Measurements from ENCODE around the gene MAN1C1.

The MAN1C1 gene

DNA sequence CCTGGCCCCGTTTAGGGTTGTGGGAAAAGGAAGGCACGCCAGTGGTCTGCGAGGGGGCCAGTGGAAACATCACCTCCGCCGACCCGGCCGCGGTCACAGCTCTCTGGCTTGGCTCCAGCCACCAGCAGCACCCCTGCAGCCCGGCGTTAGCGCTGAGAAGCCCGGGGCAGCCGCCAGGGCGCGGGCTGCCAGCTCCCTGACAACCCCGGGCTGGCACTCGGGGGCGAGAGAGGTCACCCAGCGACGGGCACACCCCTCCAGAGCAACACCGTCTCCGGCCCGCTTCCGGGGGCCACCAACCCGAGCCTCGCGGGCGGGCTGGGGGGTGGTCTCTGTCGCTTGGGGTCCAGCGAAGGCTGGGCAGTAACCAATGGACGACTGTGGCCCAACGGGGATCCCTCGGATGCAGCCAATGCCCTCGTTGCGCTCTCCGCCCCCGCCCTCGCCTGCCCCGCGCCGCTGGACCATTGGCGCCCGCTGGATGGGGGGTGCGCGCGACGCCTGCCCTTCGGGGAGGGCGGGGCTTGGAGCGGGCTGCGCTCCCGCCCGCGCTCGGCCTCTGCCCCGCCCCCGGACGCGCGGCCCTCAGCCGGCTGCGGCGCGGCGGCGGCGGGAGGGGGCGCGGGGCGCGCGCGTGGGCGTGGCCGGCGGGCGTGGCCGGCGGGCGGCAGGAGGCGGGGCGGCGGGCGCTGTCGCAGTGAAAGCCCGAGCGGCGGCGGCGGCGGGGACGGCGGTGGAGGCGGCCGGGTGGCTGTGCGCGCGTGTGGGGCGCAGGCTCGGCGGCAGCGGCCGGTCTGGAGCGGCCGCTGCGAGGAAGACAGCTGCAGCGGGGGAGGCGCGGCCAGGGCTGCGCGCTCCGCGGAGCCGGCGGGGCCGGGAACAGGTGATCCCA, at the start of gene MAN1C1:
Gene MAN1C1, plus strand, starts transcription at position 697 of the 892 bp plus-strand sequence. CDS start 1,007 bp downstream, outside the sequence.
- peak; percentile 72 for FAIRE-seq

DNA sequence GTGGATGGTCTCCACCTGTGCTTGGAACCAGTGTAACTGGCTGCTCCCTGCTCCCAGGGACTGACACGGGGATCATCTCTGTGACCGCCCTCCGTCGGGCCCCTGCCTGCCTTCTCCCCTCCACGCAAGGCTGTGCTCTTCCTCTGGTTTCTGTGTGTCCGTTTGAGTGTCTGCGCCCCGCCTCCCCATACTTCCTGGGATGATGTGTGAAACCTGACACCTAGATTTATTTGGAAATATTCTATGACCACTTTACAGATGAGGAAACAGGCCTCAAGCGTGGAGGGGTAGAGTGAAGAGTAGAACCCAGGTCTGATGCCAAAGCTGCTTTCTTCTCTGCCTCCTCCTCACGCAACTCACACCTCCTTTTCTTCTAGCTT, 48.9 kb upstream of the MAN1C1 start:
- FAIRE-seq: no peak

DNA sequence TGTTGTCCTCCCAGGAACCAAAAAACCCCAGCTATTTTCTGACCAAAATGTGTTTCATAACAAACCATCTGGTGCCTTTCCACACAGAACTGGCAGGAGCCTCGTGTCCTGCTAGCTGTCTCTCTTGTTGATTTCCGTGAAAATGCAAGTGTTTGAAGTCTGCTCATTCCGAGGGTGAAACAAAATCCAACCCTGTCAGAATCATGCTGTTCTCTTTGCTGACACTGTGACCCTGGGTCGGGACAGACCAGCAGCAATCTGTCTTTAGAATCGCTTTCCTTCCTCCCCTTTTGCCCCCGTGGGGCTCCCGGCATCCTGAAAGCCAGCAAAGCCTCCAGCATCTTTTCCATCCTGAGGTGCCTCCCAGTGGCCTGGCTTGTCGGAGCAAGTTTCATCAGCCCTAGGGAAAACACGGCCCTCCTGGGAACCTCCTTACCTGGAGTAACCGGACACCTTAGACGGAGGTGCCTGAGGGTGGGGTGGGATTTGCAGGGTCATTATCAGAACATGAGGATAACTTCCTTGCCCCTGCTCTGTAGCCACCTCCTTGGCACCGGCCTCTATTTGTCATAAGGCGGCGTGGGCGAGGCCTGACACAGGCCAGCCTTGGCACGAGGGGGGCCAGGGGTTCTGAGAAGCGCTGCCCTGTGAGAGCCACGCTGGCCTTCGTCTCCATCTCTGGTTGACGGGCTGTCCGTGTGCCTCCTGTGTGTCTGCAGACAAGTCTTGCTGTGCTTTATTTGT, 48.3 kb upstream of the MAN1C1 start:
- peak; percentile 46 for FAIRE-seq

- FAIRE-seq: no peak
Measured at GRCh38 chr1:25568834-25569596, 47.6 kb upstream of the MAN1C1 start.

DNA sequence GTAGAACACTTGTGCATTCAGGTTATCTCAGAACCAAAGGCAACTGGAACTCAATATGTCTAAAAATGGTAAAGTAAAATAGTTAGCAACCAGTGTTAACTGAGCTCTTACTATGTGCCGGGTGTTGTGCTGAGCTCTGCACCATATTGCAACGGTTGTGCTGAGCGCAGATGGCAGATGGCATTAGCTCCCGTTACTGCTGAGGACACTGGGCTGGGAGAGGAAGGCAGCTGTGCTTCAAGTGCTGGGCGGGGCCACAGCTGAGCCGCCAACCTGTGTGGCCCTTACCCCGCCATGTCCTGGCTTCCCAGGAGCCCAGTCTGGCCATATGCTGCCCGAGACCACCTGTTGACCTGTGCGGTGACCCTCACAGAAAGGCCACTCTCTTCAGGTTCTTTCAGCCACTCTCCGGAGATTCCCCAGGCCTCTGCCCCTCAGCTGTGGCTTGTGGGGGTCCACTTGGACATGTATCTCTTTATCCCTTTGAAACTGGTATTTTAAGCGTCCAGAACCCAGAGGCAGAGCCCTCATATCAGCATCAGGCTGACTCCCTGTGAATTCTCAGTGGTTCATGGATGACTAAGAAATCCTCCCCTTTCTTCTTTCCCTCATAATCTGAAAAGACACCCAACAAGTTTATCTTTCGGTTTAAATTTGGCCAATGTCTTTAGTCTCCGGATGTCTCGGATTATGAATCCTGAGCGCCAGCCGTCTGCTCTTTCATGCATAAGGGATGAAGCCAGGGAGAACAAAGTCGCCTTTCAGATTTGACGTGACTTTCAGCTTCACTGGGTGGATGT, 46.8 kb upstream of the MAN1C1 start:
- no peak for FAIRE-seq

GRCh38 chr1:25570798-25571521, 45.6 kb upstream of the MAN1C1 start:
- FAIRE-seq: no peak

DNA sequence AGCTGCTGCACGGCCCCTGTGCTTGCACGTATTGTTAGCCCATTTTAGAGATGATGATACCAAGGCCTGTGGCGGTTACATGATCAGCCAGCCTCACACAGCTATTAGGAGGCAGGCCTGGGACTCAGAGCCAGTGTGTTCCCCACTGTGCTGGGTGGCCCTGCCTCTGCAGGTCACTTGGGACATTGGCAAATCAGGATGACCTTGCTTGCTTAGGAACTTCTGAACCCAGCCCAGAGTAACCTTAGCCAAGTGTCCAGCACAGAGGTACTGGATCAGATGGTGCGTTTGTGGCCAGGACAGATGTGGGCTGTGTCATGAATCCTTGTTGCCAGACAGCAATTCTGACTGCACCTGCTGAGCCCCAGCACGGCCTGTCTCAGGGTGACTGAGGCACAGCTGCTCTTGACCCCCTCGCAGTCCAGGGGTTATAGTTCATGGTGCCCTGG, 45.0 kb upstream of the MAN1C1 start:
- FAIRE-seq: no peak

DNA sequence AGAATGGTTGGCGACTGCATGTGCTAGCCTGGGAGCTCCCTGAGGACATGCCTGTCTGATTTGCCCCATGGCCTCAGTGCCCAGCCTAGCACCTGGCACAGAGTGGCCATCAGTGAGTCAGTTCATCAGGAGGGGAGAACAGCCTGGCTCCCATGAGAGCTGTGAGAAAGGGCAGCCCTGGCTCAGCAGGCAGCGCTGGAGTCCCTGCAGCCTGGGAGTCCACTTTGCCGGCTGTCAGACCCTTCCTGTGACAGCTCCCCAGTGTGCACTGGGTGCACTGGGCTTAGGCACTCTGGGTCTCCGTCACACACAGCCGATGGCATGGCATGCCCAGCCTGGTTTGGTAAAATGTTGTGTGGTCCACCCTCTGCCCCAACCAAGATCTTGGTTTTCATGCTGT, 44.5 kb upstream of the MAN1C1 start:
- FAIRE-seq: no peak

DNA sequence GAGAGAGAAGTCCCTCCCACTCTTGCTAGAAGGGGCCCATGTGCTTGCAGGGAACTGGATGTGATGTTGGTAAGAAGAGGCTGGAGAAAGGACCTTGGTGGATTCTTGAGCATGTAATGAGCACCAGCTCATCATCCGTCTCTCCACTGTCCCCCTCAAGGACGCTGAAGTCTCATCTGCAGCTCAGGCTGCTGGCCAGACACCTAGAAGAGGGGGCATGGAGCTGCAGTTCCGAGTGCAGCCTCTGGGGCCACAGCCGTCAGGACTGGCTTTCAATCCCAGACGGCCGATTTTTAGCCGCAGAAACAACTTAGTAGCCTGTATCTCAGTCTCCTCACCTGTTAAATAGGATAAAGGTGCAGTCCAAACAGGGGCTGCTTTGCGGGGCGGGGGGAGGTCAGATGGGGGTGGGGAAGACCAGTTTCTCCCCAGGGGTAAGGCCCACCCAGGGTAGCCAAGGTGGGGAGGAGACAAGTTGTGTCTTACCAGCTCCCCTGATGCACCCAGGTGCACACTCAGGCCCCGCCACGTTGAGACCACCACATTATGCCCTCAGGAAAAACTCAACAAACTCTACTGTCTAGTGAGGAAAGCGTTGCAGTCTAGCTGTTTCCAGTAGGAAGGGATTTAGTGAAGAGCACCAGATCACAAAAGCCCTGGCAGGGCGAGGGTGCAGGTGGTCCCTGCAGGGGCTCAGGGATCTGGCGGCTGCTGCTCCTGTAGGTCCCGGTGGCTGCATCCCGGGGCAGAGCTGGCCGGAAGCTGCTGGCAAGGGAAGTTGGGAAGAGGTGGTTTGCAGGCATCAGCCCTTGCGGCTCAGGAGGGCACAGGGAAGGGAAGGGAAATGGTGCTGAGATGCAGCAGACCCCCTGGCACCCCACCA, 43.6 kb upstream of the MAN1C1 start:
- no peak for FAIRE-seq

DNA sequence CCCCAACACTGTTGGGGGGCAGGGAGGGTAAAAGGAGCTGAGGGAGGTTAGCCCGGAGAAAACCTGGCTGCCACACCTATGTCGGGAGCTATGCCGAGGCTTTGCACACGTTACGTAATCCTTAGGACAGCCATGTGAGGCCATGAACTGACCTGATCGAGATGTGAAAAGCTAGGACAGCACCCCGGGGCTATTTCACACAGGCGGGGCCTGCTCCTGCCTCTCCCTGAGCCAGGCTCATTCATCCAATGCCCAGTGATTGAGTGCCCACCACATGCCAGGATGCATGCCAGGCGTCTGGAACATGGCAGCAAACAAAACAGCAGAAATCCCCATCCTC, 43.0 kb upstream of the MAN1C1 start:
- no peak for FAIRE-seq

DNA sequence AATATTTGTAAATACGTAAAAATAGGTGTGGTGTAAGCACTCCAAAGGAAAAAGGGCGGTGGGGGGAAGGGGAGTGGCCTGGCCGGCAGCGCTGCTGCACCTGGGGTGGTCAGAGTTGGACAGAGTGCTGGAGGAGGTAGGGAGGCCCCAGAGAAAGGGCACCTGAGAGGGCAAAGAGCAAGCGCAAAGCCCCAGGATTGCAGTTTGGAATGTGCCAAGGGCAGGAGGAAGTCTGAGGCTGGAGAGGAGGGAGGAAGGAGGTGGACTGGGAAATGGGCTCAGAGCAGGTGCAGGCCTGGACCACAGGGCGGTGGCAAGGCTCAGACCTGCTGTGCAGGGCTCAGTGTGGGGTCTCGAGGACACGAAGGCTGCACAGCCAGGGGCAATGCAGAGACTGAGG, 42.6 kb upstream of the MAN1C1 start:
- FAIRE-seq: no peak

DNA sequence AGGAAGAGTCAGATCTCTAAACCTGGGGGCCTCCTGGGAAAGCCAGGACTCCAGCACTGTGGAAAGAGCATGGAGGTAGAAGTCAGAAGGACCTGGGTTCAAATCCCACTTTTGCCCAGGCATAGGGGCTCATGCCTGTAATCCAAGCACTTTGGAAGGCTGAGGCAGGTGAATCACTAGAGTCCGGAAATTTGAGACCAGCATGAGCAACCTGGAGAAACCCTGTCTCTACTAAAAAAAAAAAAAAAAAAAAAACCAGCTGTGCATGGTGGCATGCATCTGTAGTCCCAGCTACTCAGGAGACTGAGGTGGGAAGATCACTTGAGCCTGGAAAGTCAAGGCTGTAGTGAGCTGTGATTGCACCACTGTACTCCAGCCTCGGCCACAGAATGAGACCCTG, 41.4 kb upstream of the MAN1C1 start:
- no peak for FAIRE-seq

DNA sequence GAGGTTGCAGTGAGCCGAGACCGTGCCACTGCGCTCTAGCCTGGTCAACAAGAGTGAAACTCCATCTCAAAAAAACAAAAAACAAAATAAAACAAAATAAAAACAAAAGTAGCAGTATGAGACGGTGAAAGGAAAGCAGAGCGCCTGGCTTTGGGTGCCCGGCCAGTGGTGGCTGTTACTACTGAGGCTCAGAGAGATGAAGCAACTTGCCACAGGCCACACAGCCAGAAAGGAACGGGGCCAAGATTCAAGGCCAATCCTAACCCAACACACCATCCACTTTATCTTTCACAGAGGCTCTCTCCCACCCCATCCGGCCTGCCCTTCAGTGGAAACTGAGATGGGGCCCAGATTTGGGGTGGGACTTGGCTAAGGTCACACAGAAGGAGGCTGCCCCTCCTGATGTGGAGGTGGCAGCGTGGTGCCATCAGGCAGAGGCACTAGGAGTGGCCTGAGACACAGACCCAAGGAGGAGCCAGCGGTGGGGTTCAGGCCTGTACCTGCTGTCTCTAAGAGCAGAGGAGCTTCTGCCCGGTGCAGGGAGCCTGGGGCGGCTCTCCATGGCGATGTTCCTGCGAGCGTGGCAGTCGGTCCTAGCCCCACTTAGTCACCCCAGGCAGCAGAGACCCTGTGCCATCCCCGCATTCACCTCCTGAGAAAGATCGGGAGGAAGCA, 40.0 kb upstream of the MAN1C1 start:
- no peak for FAIRE-seq

DNA sequence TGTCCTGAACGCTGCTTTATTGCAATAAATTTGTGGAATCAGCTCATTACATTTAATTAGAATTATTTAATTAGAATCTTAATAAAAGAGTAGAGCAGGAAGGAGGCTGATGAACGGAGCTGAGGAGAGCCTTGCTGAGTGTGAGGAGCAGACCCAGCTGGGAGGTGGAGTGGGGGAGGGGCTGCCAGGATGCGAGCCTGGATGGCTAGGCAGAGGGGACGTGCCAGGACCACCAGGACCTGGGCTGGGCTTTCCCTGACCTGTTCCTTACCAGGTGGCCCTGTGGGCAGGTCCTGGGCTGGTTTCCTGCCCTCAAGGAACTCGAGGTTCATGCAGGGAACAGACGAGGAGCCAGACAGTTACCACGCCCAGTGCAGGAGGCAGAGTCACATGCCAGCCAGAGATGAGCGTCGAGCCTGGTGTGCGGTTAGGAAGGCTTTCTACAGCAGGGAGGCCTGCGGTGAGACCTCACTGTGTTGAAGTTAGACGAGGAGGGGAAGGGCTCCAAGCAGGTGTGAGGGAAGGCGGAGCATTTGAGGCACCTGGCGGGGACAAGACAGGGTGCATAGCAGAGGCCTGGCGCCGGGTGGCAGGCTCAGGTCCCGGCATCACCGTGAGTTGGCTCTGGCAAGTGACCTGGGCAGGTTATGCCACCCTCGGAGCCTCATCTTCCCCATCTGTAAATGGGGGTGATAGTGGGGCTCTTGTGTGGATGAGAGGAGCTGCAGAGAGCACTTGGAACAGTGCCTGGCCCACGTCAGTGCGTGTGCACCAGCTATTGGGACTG, 39.3 kb upstream of the MAN1C1 start:
- no peak for FAIRE-seq

- FAIRE-seq: no peak
Measured at GRCh38 chr1:25579292-25580252, 37.0 kb upstream of the MAN1C1 start.

DNA sequence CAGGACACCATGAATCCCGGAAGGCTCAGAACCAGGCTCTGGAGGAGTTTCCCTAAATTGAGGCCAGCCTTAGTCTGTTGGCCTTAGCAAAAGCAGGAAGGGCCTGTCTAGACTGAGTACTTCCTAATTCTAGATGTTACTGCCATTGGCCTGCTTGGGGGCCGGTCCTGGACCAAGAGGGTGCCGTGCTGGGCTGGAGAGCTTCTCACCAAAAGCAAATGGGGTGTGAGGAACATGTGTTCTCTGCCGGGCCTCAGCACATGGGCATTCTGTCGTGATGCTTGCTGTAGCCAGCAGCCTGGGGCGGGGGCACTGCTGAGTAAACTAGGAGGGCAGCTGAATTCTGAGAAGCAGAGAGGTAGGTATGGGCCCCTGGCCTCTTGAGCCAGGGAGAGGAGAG, 35.7 kb upstream of the MAN1C1 start:
- no peak for FAIRE-seq

DNA sequence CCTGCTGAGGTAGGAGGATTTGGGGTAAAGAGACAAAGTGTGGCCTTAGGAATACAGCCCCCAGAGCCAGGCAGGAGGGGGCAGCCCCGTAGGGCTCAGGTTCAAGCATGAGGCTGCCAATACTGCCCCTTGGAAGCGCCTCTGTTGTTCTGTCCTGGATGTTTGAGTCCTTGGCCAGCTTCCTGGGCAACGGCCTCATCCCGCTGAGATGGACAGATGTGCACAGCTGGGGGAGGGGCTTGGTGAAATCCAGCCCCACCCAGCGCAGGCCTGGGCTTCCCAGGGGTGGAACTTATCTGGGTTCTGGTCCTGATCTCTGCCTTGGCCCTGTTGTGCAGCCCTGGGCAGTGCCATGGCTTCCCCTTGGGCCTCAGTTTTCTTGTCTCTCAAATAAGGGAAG, 34.8 kb upstream of the MAN1C1 start:
- no peak for FAIRE-seq

Measured in G401.6 (cell line).